IMR-90 (cell line): ENCODE results near the gene INSYN1. TPM values are rescaled to one million over a fixed set of nuclear protein-coding genes. Genes with fewer than 3 reads are reported as not detected.

Experiments
- ATAC-seq: fragments of 200-7000 bp; cut with Tn5 transposase; 2 replicates; pipeline ENCODE4 v1.9.1; 2020; ENCODE audit warnings: low read depth, mild to moderate bottlenecking, moderate library complexity
- BruUV-seq: library from RNA; stranded (reverse); fragments of 400-500 nt; replicated peaks from 2 replicates; lab custom pipeline; 2021; lab: Mats Ljungman, UMichigan
- CTCF ChIA-PET: fragments of 300-600 bp; formaldehyde crosslinking; extraction: SDS; loops from one replicate; lab custom pipeline; 2021; ENCODE audit warnings: antibody characterized with exemption; lab: Yijun Ruan, JAX
- POLR2A ChIA-PET: fragments of 300-600 bp; sonication (Branson Sonifier 250); formaldehyde crosslinking; loops from one replicate; lab custom pipeline; 2022; ENCODE audit warnings: antibody characterized with exemption; ENCODE audit not compliant: unreplicated experiment; lab: Charles Lee
- DNase-seq: peaks from one replicate; pipeline ENCODE4 v3.0.0; 2013
- H2AFZ ChIP-seq: replicated peaks from 2 replicates; pipeline ENCODE3; 2013; ENCODE audit warnings: low read length, mild to moderate bottlenecking; ENCODE audit not compliant: poor library complexity
- H2AK5ac ChIP-seq: 2 replicates; pipeline ENCODE4 v1.6.1; 2013; ENCODE audit warnings: low read depth, low read length, inconsistent platforms
- H2AK9ac ChIP-seq: replicated peaks from 2 replicates; pipeline ENCODE3; 2013; ENCODE audit warnings: mild to moderate bottlenecking, low read depth, low read length, moderate library complexity; ENCODE audit not compliant: poor library complexity
- H2BK120ac ChIP-seq: 2 replicates; pipeline ENCODE4 v1.6.1; 2013; ENCODE audit warnings: low read depth, low read length, inconsistent platforms
- H2BK15ac ChIP-seq: 3 replicates; pipeline ENCODE4 v1.6.1; 2013; ENCODE audit warnings: low read depth, low read length, inconsistent platforms
- H2BK20ac ChIP-seq: 2 replicates; pipeline ENCODE4 v1.6.1; 2013; ENCODE audit warnings: low read depth, mild to moderate bottlenecking, inconsistent platforms, low read length, moderate library complexity
- H2BK5ac ChIP-seq: 2 replicates; pipeline ENCODE4 v1.6.1; 2013; ENCODE audit warnings: mild to moderate bottlenecking, low read depth, low read length, inconsistent platforms; ENCODE audit not compliant: poor library complexity, severe bottlenecking
- H3K14ac ChIP-seq: replicated peaks from 2 replicates; pipeline ENCODE4 v1.6.1; 2013; ENCODE audit warnings: low read depth, low read length, inconsistent platforms
- H3K18ac ChIP-seq: 2 replicates; pipeline ENCODE4 v1.6.1; 2013; ENCODE audit warnings: low read depth, low read length, control low read depth
- H3K23ac ChIP-seq: 2 replicates; pipeline ENCODE4 v1.6.1; 2013; ENCODE audit warnings: low read depth, low read length, inconsistent platforms
- H3K27ac ChIP-seq: 2 replicates; pipeline ENCODE4 v1.5.1; 2013; ENCODE audit warnings: mild to moderate bottlenecking, control low read depth, low read length; ENCODE audit not compliant: insufficient read depth
- H3K27me3 ChIP-seq: 2 replicates; pipeline ENCODE4 v1.6.1; 2013; ENCODE audit warnings: low read length; ENCODE audit not compliant: control insufficient read depth, insufficient read depth
- H3K36me3 ChIP-seq: 2 replicates; pipeline ENCODE4 v1.6.1; 2013; ENCODE audit warnings: low read length, mixed read lengths; ENCODE audit not compliant: control insufficient read depth, insufficient read depth
- H3K4ac ChIP-seq: 2 replicates; pipeline ENCODE4 v1.6.1; 2013; ENCODE audit warnings: low read depth, low read length, inconsistent platforms
- H3K4me1 ChIP-seq: 2 replicates; pipeline ENCODE4 v1.6.1; 2013; ENCODE audit warnings: low read length, mixed read lengths; ENCODE audit not compliant: control insufficient read depth, insufficient read depth
- H3K4me2 ChIP-seq: 2 replicates; pipeline ENCODE4 v1.6.1; 2013; ENCODE audit warnings: low read depth, mild to moderate bottlenecking, control low read depth, low read length, moderate library complexity
- H3K4me3 ChIP-seq: 2 replicates; pipeline ENCODE4 v1.5.1; 2013; ENCODE audit warnings: low read depth, mild to moderate bottlenecking, control low read depth, low read length, moderate library complexity; ENCODE audit not compliant: insufficient read depth
- H3K56ac ChIP-seq: 2 replicates; pipeline ENCODE4 v1.6.1; 2013; ENCODE audit warnings: low read length, inconsistent platforms; ENCODE audit not compliant: insufficient read depth; ENCODE audit errors: extremely low read depth
- H3K79me1 ChIP-seq, 2 experiments: 2 replicates each; pipeline ENCODE4 v1.6.1; 2013; ENCODE audit warnings: low read length in 2 of 2, inconsistent platforms in 1 of 2, low read depth in 1 of 2
- H3K9ac ChIP-seq: 2 replicates; pipeline ENCODE4 v1.6.1; 2013; ENCODE audit warnings: low read depth, low read length, control low read depth
- H3K9me1 ChIP-seq: 2 replicates; pipeline ENCODE4 v1.6.1; 2013; ENCODE audit warnings: low read length, inconsistent platforms; ENCODE audit not compliant: insufficient read depth
- H3K9me3 ChIP-seq: 2 replicates; pipeline ENCODE4 v1.6.1; 2013; ENCODE audit warnings: low read length; ENCODE audit not compliant: control insufficient read depth, insufficient read depth
- H4K20me1 ChIP-seq: 2 replicates; pipeline ENCODE4 v1.6.1; 2013; ENCODE audit warnings: low read length, inconsistent platforms; ENCODE audit not compliant: insufficient read depth
- H4K5ac ChIP-seq: 2 replicates; pipeline ENCODE4 v1.6.1; 2013; ENCODE audit warnings: mild to moderate bottlenecking, low read depth, low read length, control low read depth
- H4K8ac ChIP-seq, 2 experiments: 2 replicates each; pipeline ENCODE4 v1.6.1; 2013; ENCODE audit warnings: low read depth in 2 of 2, low read length in 2 of 2, control low read depth in 1 of 2, inconsistent platforms in 1 of 2
- H4K91ac ChIP-seq: 2 replicates; pipeline ENCODE4 v1.6.1; 2013; ENCODE audit warnings: low read depth, low read length, inconsistent platforms; ENCODE audit not compliant: insufficient read depth
- CEBPB ChIP-seq: IDR thresholded peaks from 2 replicates; pipeline ENCODE4 v1.6.1; 2012; ENCODE audit warnings: low read depth, low read length, improper control_type of control experiment
- FOS ChIP-seq: fragments of 150-350 bp; IDR thresholded peaks from 2 replicates; pipeline ENCODE4 v1.6.1; 2016; ENCODE audit warnings: low read depth, low read length
- MAFK ChIP-seq: IDR thresholded peaks from 2 replicates; pipeline ENCODE4 v1.6.1; 2012; ENCODE audit warnings: low read depth, low read length, improper control_type of control experiment
- MAZ ChIP-seq: IDR thresholded peaks from 2 replicates; pipeline ENCODE4 v1.6.1; 2012; ENCODE audit warnings: low read depth, mild to moderate bottlenecking, low read length, improper control_type of control experiment, moderate library complexity, borderline replicate concordance
- MXI1 ChIP-seq: IDR thresholded peaks from 2 replicates; pipeline ENCODE4 v1.6.1; 2012; ENCODE audit warnings: low read depth, mild to moderate bottlenecking, low read length, moderate library complexity, borderline replicate concordance
- NFE2L2 ChIP-seq: fragments of 150-350 bp; IDR thresholded peaks from 2 replicates; pipeline ENCODE4 v1.6.1; 2016; ENCODE audit warnings: low read depth, mild to moderate bottlenecking, low read length
- POLR2A ChIP-seq: IDR thresholded peaks from 2 replicates; pipeline ENCODE4 v1.6.1; 2012; ENCODE audit warnings: mild to moderate bottlenecking, low read depth, low read length
- RFX5 ChIP-seq: IDR thresholded peaks from 2 replicates; pipeline ENCODE4 v1.8.0; 2012; ENCODE audit warnings: low read depth, mild to moderate bottlenecking, low read length, moderate library complexity
- SMC3 ChIP-seq: fragments of 150-350 bp; IDR thresholded peaks from 2 replicates; pipeline ENCODE4 v1.6.1; 2016; ENCODE audit warnings: low read depth, mild to moderate bottlenecking, antibody characterized with exemption, low read length, moderate library complexity
- WGBS, 2 experiments: methylation state at CpG; one replicate each; pipeline versions ENCODE4 v1.1.5 to v1.1.7; 2013; ENCODE audit warnings: missing lambda C conversion rate in 2 of 2; ENCODE audit not compliant: insufficient read length in 1 of 2; ENCODE audit errors: extremely low coverage in 2 of 2; 5-methylcytosine and 5-hydroxymethylcytosine counted together
- dilution Hi-C: fragments of 300-500 bp; cut with HindIII; formaldehyde crosslinking; loops from one replicate; pipeline ENCODE4 v1.14.3; 2018; ENCODE audit warnings: low sequenced_read_pairs; ENCODE audit not compliant: unreplicated experiment
- in situ Hi-C: fragments of 300-500 bp; cut with MboI; formaldehyde crosslinking; loops from 3 replicates; pipeline ENCODE4 v1.14.3; 2019; ENCODE audit warnings: low sequenced_read_pairs, inconsistent platforms, mixed read lengths
- intact Hi-C: fragments of 100-400 bp; cut with micrococcal nuclease; formaldehyde crosslinking; loops from 2 replicates; pipeline ENCODE4 v1.10.0; 2022
- polyA plus RNA-seq, 3 experiments: library from polyadenylated mRNA; depleted of rRNA; stranded (reverse); fragments of >200 nt; gene quantifications; 2 replicates each; pipeline ENCODE4 v1.2.3, GENCODE V29; 2012; ENCODE audit warnings: low replicate concordance in 1 of 3
- total RNA-seq: library from RNA; depleted of rRNA; stranded (reverse); fragments of >200 nt; gene quantifications from 2 replicates; pipeline ENCODE4 v1.2.3, GENCODE V29; 2012
- TF ChIP-seq, protein P1 (sequence below): conservative IDR thresholded peaks from 2 replicates; pipeline ENCODE4 v1.5.1; 2012; ENCODE audit warnings: mild to moderate bottlenecking, low read depth, low read length, improper control_type of control experiment
- TF ChIP-seq, protein P2 (sequence below): fragments of 150-350 bp; IDR thresholded peaks from 2 replicates; pipeline ENCODE4 v1.6.1; 2016; ENCODE audit warnings: low read depth, mild to moderate bottlenecking, low read length, moderate library complexity, borderline replicate concordance

The INSYN1 gene
- total and polyA plus RNA-seq, 2 of the 4 experiments (the other 2 are of a cell fraction): 0.18 to 0.34 TPM

DNA sequence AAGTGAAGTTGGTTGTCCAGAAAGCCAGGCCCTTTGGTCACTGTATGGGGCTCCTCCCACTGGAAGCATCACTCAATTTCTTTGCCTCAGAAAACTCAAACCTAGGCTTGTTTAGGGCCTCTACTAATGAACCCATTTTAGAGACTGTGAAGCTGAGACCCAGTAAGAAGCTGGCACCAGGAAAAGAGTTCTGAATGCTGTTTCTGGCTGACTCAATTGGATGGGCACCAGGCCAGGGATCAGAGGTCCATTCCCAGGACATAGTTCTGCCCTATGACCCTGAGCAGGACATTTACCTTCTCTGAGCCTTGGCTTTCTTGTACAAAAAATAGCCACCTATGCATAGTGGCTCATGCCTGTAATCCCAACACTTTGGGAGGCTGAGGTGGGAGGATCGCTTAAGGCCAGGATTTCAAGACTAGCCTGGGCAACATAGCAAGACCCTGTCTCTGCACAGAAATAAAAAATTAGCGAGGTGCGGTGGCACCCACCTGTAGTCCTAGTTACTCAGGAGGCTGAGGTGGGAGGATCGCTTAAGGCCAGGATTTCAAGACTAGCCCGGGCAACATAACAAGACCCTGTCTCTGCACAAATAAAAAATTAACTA is 38.4 kb downstream of the INSYN1 start:
- dilution Hi-C loops (no loop called here), in situ Hi-C loops (no loop called here), intact Hi-C loops (no loop called here)
- Histone ChIP-seq H3K23ac (no peak overlapping the region), H2BK15ac (no peak overlapping the region), H4K8ac (no peak overlapping the region), H3K9me3 (no peaks in the 10 kb centered on the region), H3K79me1 (peaks cover 0 to 5% of the 10 kb centered on the region in 2 experiments; a peak in 2 of 4 replicates), H2BK120ac (no peak overlapping the region), H3K4me3 (no peak overlapping the region), H3K27me3 (peaks cover 10% of the 10 kb centered on the region; the same call in 1 of the 2 replicates), H4K5ac (no peak overlapping the region), H4K20me1 (peaks cover 5% of the 10 kb centered on the region), H3K14ac (no peak overlapping the region), H3K4me1 (no peaks in the 10 kb centered on the region), H2BK20ac (no peak overlapping the region), H2BK5ac (no peak overlapping the region), H3K9me1 (no peaks in the 10 kb centered on the region), H3K4me2 (no peak overlapping the region), H2AK5ac (no peak overlapping the region), H3K4ac (no peak overlapping the region), H3K27ac (no peak overlapping the region), H3K18ac (no peak overlapping the region), H3K56ac (no peak overlapping the region), H2AK9ac (no peak overlapping the region), H2AFZ (no peak overlapping the region), H3K9ac (no peak overlapping the region), H3K36me3 (peaks cover 35% of the 10 kb centered on the region), H4K91ac (no peak overlapping the region)
- no peak for ATAC-seq
- BruUV-seq: no TSS peak
- 80% methylated on average over 1 of the region's 5 CpGs; no CpG with 5 or more reads in 1 of the 2 experiments for WGBS, 2 experiments
- TF ChIP-seq NFE2L2 (no peak), RFX5 (no peak), MAFK (no peak), POLR2A (no peak), MXI1 (no peak), FOS (no peak), CEBPB (no peak), SMC3 (no peak), MAZ (no peak)
- TF ChIP-seq, protein P1, sequence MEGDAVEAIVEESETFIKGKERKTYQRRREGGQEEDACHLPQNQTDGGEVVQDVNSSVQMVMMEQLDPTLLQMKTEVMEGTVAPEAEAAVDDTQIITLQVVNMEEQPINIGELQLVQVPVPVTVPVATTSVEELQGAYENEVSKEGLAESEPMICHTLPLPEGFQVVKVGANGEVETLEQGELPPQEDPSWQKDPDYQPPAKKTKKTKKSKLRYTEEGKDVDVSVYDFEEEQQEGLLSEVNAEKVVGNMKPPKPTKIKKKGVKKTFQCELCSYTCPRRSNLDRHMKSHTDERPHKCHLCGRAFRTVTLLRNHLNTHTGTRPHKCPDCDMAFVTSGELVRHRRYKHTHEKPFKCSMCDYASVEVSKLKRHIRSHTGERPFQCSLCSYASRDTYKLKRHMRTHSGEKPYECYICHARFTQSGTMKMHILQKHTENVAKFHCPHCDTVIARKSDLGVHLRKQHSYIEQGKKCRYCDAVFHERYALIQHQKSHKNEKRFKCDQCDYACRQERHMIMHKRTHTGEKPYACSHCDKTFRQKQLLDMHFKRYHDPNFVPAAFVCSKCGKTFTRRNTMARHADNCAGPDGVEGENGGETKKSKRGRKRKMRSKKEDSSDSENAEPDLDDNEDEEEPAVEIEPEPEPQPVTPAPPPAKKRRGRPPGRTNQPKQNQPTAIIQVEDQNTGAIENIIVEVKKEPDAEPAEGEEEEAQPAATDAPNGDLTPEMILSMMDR: no peak
- TF ChIP-seq, protein P2, sequence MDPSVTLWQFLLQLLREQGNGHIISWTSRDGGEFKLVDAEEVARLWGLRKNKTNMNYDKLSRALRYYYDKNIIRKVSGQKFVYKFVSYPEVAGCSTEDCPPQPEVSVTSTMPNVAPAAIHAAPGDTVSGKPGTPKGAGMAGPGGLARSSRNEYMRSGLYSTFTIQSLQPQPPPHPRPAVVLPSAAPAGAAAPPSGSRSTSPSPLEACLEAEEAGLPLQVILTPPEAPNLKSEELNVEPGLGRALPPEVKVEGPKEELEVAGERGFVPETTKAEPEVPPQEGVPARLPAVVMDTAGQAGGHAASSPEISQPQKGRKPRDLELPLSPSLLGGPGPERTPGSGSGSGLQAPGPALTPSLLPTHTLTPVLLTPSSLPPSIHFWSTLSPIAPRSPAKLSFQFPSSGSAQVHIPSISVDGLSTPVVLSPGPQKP: no peak
- no peak for DNase-seq
- POLR2A ChIA-PET: no interaction called here
- CTCF ChIA-PET: no interaction called here
